22Rv1 (cell line): ENCODE data around the gene POLN.

ENCODE experiments used
- ZFX ChIP-seq: fragments of 450-650 bp; IDR thresholded peaks from 2 replicates; pipeline ENCODE4 v1.6.1; 2017; ENCODE audit warnings: antibody characterized with exemption, borderline replicate concordance
- TF ChIP-seq, protein P1 (sequence below): fragments of 450-650 bp; IDR thresholded peaks from 2 replicates; pipeline ENCODE4 v1.5.1; 2017; ENCODE audit warnings: mild to moderate bottlenecking

DNA sequence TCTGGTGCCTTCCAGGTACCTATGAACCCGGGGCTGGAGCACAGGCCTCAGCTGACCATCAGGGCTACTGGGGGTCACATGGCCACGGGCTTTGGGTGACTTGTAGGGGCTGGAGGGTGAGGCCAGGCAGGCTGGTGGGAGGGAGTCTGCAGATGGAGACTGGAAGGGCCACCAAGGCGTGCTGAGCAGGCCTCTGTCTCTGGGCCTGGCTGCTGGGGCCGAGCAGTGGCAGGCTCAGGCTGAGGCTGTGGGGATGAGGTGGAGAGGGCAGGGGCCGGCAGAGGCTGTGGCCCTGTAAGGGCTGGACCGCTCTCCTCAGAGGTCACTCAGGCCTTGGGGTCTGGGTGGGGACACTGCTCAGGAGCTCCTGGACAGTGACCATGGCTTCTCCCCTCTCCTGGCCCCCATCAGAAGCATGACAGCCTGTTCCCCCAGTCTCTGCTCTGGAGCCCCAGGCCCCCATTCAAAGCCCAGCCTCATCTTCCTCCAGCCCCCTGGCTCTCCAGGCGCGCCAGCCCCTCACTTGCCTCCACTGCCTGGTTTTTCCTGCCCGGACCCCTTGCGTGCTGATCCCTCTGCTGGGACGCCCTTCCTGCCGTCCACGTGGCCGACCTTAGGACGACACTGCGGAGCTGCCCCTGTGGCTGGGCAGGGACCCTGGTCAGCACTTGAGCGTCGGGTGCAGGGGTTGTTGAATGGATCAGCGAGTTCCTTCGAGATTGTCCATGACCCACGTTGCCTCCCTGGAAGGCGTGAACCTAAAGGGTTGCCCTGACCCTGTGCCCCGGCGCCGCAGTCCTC is 193.9 kb downstream of the POLN start:
- TF ChIP-seq, protein P1, sequence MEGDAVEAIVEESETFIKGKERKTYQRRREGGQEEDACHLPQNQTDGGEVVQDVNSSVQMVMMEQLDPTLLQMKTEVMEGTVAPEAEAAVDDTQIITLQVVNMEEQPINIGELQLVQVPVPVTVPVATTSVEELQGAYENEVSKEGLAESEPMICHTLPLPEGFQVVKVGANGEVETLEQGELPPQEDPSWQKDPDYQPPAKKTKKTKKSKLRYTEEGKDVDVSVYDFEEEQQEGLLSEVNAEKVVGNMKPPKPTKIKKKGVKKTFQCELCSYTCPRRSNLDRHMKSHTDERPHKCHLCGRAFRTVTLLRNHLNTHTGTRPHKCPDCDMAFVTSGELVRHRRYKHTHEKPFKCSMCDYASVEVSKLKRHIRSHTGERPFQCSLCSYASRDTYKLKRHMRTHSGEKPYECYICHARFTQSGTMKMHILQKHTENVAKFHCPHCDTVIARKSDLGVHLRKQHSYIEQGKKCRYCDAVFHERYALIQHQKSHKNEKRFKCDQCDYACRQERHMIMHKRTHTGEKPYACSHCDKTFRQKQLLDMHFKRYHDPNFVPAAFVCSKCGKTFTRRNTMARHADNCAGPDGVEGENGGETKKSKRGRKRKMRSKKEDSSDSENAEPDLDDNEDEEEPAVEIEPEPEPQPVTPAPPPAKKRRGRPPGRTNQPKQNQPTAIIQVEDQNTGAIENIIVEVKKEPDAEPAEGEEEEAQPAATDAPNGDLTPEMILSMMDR: no peak
- no peak for TF ChIP-seq ZFX
